Breast epithelium (tissue), 4 donors: Measurements from ENCODE around the gene LGALS9B. TPM values are rescaled to one million over a fixed set of nuclear protein-coding genes. Genes with fewer than 3 reads are reported as not detected.
"Not testable (repeated sequence)": the region's sequence is repeated elsewhere in the genome, so short reads cannot be mapped to it uniquely, and the experiment has no call there.

Experiments used
- DNase-seq, 2 donors: peaks; one replicate each; pipeline ENCODE4 v3.0.0-alpha.2; 2019; ENCODE audit warnings: low spot score in 2 of 2
- H3K27ac ChIP-seq, 2 donors: fragments of 200-600 bp; sonication (generic) in 1 of 2; one replicate each; pipeline ENCODE4 v1.5.1; 2016 to 2019; ENCODE audit warnings: mild to moderate bottlenecking in 1 of 2
- H3K27me3 ChIP-seq, 2 donors: fragments of 200-600 bp; sonication (generic) in 1 of 2; one replicate each; pipeline versions ENCODE4 v1.5.1 to v1.6.0; 2017 to 2019; ENCODE audit warnings: control low read depth in 1 of 2, mild to moderate bottlenecking in 1 of 2
- H3K36me3 ChIP-seq: fragments of 200-600 bp; one replicate; pipeline ENCODE4 v1.5.1; 2019
- H3K4me1 ChIP-seq, 2 donors: fragments of 200-600 bp; sonication (generic); one replicate each; pipeline ENCODE4 v1.5.1; 2016 to 2019; ENCODE audit warnings: control low read depth in 1 of 2
- H3K4me3 ChIP-seq, 3 donors: fragments of 200-600 bp; sonication (generic); 1 replicate in 2 of 3; 2 replicates in 1 of 3; pipeline ENCODE4 v1.5.1; 2016 to 2019; ENCODE audit warnings: mild to moderate bottlenecking in 3 of 3, moderate library complexity in 2 of 3
- H3K9me3 ChIP-seq, 2 donors: fragments of 200-600 bp; sonication (generic) in 1 of 2; one replicate each; pipeline ENCODE4 v1.5.1; 2016 to 2019; ENCODE audit warnings: control low read depth in 1 of 2
- intact Hi-C: fragments of 100-400 bp; cut with DNase I; formaldehyde crosslinking; loops from one replicate; pipeline ENCODE4 v1.15.1; 2023; ENCODE audit warnings: low total_unique reads
- total RNA-seq, 3 donors: library from RNA; depleted of rRNA; stranded (reverse); fragments of >200 nt; gene quantifications; one replicate each; pipeline ENCODE4 v1.1.0, GENCODE V29; 2016

Gene LGALS9B
- total RNA-seq, 3 donors from 2014 or later, result 0.33 TPM; not detected in 2

DNA sequence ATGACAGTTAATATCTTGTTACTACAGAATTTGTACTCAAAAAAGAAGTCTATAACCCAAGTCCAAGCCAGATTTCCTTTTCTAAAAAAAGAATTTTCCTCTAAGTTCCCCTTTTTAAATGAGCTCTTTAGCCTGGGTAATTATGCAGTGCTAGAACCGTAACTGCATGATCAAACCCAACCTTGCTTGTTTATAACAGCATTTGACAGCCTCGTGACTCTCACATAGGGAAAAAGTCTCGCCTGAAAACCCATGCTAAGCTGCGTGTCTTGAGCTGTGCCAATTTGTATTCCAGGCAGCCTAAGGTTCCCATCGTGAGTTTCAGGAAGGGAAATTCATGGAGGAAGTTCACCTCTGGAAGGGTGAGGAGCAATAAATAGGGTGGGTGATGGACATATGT lies 44.5 kb downstream of the LGALS9B start:
- DNase-seq, H3K27me3 ChIP-seq, H3K9me3 ChIP-seq, intact Hi-C loops, H3K27ac ChIP-seq, H3K4me1 ChIP-seq, H3K4me3 ChIP-seq, H3K36me3 ChIP-seq: not testable (repeated sequence)

DNA sequence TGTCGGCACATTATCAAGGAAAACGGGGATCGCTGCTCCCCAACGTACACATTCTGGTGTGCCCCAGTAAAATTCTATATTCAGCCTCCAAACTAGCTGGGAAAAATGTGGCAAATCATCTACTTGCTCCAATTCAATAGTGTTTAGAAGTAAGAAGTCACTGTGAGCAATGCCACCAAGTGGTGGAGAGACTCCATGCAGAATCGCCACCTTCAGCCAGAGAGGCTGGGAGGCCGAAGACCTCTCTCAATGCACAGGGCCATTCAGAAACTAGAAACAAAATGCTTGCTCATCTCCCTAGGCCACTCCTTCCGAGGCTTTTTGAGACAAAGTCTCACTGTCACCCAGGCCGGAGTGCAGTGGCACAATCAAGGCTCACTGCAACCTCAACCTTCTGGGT lies 48.5 kb downstream of the LGALS9B start:
- H3K4me1 ChIP-seq, intact Hi-C loops, H3K9me3 ChIP-seq, H3K36me3 ChIP-seq, DNase-seq, H3K27me3 ChIP-seq, H3K27ac ChIP-seq, H3K4me3 ChIP-seq: not testable (repeated sequence)

DNA sequence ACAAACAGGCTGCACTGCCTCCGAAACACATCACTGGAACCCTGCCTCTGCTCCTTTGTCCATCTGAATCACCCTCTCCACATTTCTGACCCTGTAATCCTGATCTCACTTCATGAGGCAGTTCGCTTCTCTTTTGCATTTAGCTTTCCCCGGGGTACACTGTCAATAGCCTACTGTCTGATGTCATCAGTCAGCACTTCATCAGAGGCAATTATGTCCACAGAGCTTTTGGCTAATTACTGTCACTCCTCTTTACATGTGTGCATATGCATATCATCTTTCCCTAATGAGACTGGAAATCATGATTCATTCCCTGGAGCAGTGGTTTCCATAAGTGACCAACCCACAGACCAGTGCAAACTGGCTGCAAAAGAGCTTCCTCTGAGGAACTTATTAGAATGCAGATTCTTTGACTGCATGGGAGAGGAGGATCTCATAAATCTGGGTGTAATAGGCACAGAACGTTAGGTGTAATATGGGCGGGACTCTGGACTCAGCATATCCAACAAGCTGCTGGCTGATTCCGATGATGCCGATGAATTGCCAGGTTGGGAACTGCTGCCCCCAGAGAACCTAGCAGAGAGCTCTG lies 49.8 kb downstream of the LGALS9B start:
- H3K27ac ChIP-seq, H3K36me3 ChIP-seq, H3K4me1 ChIP-seq, H3K9me3 ChIP-seq, intact Hi-C loops, DNase-seq, H3K4me3 ChIP-seq, H3K27me3 ChIP-seq: not testable (repeated sequence)

DNA sequence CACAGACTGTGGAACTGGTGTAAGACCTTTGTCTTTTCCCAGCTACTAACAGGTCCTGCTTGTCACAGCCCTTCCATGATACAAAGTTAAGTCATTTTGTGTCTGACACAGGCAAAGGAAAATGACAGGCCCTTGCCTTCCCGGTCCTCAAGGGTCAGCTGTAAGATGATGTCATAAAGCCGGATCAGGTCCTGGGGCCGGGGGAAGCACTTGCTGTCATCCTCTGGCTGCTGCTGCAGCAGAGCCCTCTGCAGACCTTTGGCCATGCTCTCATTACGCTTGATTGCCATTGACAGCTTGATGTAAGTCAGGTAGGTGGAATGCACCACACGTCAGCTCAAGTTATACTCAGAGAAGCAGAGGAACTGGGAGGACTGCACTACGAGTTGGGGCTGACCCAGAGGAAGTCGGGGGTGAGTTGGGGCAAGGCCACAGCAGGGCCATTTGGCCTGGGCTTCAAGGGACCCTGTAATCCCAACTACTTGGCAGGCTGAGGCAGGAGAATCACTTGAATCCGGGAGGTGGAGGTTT lies 50.9 kb downstream of the LGALS9B start:
- H3K4me1 ChIP-seq, H3K9me3 ChIP-seq, H3K27ac ChIP-seq, H3K36me3 ChIP-seq, H3K4me3 ChIP-seq, intact Hi-C loops, H3K27me3 ChIP-seq, DNase-seq: not testable (repeated sequence)

DNA sequence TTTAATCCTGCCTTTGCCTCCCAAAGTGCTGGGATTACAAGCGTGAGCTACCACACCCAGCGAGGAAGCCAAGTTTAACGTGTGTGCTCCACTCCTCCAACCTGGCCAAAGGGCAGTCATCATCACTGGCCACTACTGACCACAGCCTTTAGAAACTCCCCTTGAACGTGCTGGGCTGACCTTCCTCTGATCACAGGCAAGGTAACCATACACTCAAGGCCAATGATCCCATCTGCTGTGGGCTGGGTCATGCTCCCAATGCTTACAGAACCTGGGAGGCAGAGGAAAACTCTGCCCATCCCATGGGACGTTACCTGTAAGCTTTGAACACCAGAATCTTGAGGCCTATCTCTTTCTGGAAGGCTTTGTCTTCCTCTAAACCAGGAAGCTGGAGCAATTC lies 51.9 kb downstream of the LGALS9B start:
- H3K27ac ChIP-seq, intact Hi-C loops, H3K36me3 ChIP-seq, H3K4me1 ChIP-seq, DNase-seq, H3K27me3 ChIP-seq, H3K4me3 ChIP-seq, H3K9me3 ChIP-seq: not testable (repeated sequence)

DNA sequence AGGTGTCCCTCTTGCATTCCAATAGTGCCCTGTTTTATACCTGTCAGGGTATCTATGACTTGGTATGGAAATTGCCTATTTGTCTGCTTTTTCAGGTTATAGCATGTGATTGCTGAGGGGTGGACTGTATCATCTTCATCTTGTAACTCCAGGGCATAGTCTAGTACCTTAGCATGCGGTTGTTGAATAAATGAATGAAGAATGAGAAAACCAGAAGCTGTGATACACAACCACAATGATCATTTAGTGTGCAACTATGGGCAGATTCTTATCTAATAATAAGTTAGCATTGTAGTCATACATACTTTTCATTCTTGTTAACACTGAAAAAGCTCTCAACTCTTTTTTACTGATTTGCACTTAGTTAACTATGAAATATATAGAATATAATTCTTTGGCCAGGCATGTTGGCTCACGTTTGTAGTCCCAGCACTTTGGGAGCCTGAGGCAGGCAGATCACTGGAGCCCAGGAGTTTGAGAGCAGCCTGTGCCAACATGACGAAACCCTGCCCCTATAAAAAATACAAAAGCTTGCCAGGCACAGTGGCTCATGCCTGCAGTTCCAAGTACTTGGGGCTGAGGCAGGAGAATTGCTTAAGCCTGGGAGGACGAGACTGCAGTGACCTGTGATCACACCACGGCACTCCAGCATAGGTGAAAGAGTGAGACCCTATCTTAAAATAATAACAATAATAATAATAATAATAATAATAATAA lies 65.9 kb downstream of the LGALS9B start:
- H3K4me3 ChIP-seq, intact Hi-C loops, H3K27me3 ChIP-seq, H3K4me1 ChIP-seq, H3K36me3 ChIP-seq, DNase-seq, H3K9me3 ChIP-seq, H3K27ac ChIP-seq: not testable (repeated sequence)

DNA sequence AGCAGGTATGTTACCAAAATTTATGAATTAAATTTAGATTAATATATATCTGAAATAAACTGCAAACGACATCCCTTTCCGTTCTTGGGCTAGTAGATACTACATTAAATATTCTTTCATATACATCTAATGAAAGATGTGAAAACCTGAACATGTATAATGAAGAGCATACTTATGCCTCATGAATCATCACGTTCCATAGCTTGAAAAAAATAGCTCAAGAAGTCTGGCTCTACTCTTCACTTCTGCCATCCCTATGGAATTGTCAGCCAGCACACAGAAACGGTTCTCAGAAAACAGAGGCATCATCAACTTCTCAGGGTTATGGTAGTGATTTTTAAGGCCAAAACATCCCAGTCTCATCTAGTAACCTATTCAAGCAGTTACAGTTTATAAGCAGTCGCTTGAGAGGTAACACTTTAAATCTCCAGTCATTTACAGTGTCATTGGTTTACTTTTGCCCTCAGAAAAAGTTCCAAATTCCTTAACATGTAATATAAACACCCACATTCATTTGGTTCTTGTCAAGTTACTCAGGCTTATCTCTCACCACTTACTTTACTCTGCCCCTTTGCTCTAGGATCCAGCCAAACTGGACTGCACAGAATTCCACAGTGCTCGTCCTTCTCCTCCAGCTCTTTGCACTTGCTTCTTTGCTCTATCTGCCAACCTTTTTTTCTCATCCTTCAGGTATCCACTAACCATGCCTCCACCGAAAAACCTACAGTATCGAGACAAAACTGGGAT lies 66.6 kb downstream of the LGALS9B start:
- H3K27me3 ChIP-seq, H3K4me1 ChIP-seq, DNase-seq, H3K9me3 ChIP-seq, H3K36me3 ChIP-seq, H3K27ac ChIP-seq, H3K4me3 ChIP-seq, intact Hi-C loops: not testable (repeated sequence)

Other genes starting within 250 kb of the LGALS9B start
- gene CDRT15L2, start 112.2 kb upstream of the LGALS9B start, total RNA-seq, result not detected